Activated CD4-positive, alpha-beta T cell treated with anti-CD3 and anti-CD28 coated beads, Interleukin-2, amount 10 ng/mL, durations not matched to agents 7 days and 5 days (primary cell): ENCODE measurements around the gene MLPH. TPM values are rescaled to one million over a fixed set of nuclear protein-coding genes. Genes with fewer than 3 reads are reported as not detected.

ENCODE experiments used
- CTCF ChIA-PET: fragments of 350-600 bp; sonication (Branson Sonifier 250); formaldehyde crosslinking; loops from one replicate; lab custom pipeline; 2021; ENCODE audit warnings: antibody characterized with exemption; lab: Charles Lee
- POLR2A ChIA-PET: fragments of 350-600 bp; sonication (Branson Sonifier 250); formaldehyde crosslinking; loops from one replicate; lab custom pipeline; 2021; ENCODE audit warnings: antibody characterized with exemption; lab: Charles Lee
- DNase-seq: peaks from one replicate; pipeline ENCODE4 v3.0.0-alpha.2; 2020
- H3K27ac Mint-ChIP-seq: one replicate; pipeline ENCODE4 v1.8.0; 2021; ENCODE audit warnings: mild to moderate bottlenecking, moderate library complexity, mixed read lengths
- H3K27me3 Mint-ChIP-seq: one replicate; pipeline ENCODE4 v1.8.0; 2021; ENCODE audit warnings: mixed read lengths
- H3K36me3 Mint-ChIP-seq: one replicate; pipeline ENCODE4 v1.8.0; 2021; ENCODE audit warnings: low read depth, mixed read lengths
- H3K4me1 Mint-ChIP-seq: one replicate; pipeline ENCODE4 v1.8.0; 2021; ENCODE audit warnings: mixed read lengths
- H3K4me3 Mint-ChIP-seq: one replicate; pipeline ENCODE4 v1.8.0; 2021; ENCODE audit warnings: mild to moderate bottlenecking, moderate library complexity, mixed read lengths
- H3K9me3 Mint-ChIP-seq: one replicate; pipeline ENCODE4 v1.8.0; 2021; ENCODE audit warnings: mixed read lengths
- total RNA-seq, 2 experiments: library from RNA; stranded (reverse); gene quantifications; one replicate each; pipeline ENCODE4 v1.2.3, GENCODE V29; 2021

MLPH gene
- total RNA-seq, 2 experiments from 2014 or later = not detected

GRCh38 chr2:237486334-237486818 is 675 bp upstream of the MLPH start:
- Mint-ChIP-seq H3K36me3 (no peaks in the 10 kb centered on the region), H3K27ac (no peak overlapping the region), H3K4me1 (no peaks in the 10 kb centered on the region), H3K4me3 (no peak overlapping the region), H3K27me3 (peaks cover 42% of the 10 kb centered on the region), H3K9me3 (peaks cover 9% of the 10 kb centered on the region)
- POLR2A ChIA-PET = no interaction called here
- CTCF ChIA-PET = interaction anchor here (1.5 kb wide), 1 partner anchor 11 kb away, joined by 3 read pairs; no protein-coding TSS in a partner anchor
- no peak for DNase-seq

DNA sequence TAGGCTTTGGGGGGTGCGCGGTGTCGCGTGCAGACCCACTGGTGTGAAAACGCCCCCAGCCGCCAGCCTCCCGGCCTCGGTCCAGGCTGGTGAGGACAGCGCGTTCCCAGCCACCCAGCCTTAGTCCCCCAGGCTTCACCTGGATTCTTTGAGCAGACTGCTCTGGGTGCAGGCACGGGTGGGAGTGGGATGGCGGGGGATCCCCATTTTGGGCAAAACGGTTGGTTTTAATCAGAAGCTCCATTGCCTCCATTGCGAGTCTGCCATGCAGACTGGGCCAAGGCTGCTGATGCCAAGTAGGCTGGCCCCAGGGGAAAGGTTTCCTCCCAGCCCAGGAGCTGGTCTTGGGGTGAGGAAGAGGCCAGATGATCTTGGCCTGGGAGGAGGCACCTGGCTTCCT is 445 bp downstream of the MLPH start:
- Mint-ChIP-seq H3K27ac (no peak overlapping the region), H3K36me3 (no peaks in the 10 kb centered on the region), H3K9me3 (peaks cover 18% of the 10 kb centered on the region), H3K4me3 (no peak overlapping the region), H3K27me3 (peaks cover 40% of the 10 kb centered on the region), H3K4me1 (no peaks in the 10 kb centered on the region)
- CTCF ChIA-PET = interaction anchor here (1.5 kb wide), 1 partner anchor 12 kb away, joined by 3 read pairs; no protein-coding TSS in a partner anchor
- POLR2A ChIA-PET = no interaction called here
- no peak for DNase-seq

DNA sequence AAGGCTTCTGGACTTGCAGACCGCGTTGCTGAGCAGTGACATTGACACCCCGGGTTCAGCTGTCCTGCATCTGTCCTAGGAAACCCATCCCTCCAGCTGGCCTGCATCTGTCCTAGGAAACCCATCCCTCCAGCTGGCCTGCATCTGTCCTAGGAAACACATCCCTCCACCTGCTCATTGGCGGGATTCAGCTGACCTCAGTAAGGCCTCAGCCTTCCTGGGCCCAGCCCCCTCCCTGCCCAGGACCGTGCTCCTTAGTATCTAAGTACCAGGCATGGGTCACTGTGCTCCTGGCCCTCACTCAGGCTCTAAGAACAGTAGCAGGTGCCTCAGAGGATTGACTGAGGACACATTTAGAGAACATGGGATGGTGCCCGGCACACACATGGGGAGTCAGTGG is 1.2 kb downstream of the MLPH start:
- POLR2A ChIA-PET = no interaction called here

GRCh38 chr2:237488901-237489860 is 2.1 kb downstream of the MLPH start:
- Mint-ChIP-seq H3K4me3 (no peak overlapping the region), H3K4me1 (no peaks in the 10 kb centered on the region), H3K9me3 (peaks cover 22% of the 10 kb centered on the region), H3K27me3 (peaks cover 37% of the 10 kb centered on the region), H3K36me3 (no peaks in the 10 kb centered on the region), H3K27ac (no peak overlapping the region)
- POLR2A ChIA-PET = no interaction called here
- DNase-seq = no peak
- CTCF ChIA-PET = no interaction called here

More for the DNA sequence above, 1.2 kb downstream of the MLPH start:
- Mint-ChIP-seq H3K27me3 (peaks cover 38% of the 10 kb centered on the region), H3K27ac (no peak overlapping the region), H3K36me3 (no peaks in the 10 kb centered on the region), H3K9me3 (peaks cover 20% of the 10 kb centered on the region), H3K4me3 (no peak overlapping the region), H3K4me1 (no peaks in the 10 kb centered on the region)
- CTCF ChIA-PET = no interaction called here
- DNase-seq = no peak

- Mint-ChIP-seq H3K4me1 (no peaks in the 10 kb centered on the region), H3K4me3 (no peak overlapping the region), H3K27ac (no peak overlapping the region), H3K27me3 (peaks cover 29% of the 10 kb centered on the region), H3K36me3 (no peaks in the 10 kb centered on the region), H3K9me3 (peaks cover 22% of the 10 kb centered on the region)
- no peak for DNase-seq
- ChIA-PET CTCF (no interaction called here), POLR2A (no interaction called here)
These were observed 3.1 kb downstream of the MLPH start for GRCh38 chr2:237490009-237490711.

GRCh38 chr2:237490795-237491194 is 3.7 kb downstream of the MLPH start:
- Mint-ChIP-seq H3K4me1 (no peaks in the 10 kb centered on the region), H3K27ac (no peak overlapping the region), H3K36me3 (no peaks in the 10 kb centered on the region), H3K4me3 (no peak overlapping the region), H3K9me3 (peaks cover 22% of the 10 kb centered on the region), H3K27me3 (peaks cover 24% of the 10 kb centered on the region)
- ChIA-PET CTCF (no interaction called here), POLR2A (no interaction called here)
- DNase-seq = no peak

- ChIA-PET CTCF (no interaction called here), POLR2A (no interaction called here)
- DNase-seq = no peak
- H3K4me1 Mint-ChIP-seq = no peaks in the 10 kb centered on the region
- H3K27ac Mint-ChIP-seq = no peak overlapping the region
- peaks cover 22% of the 10 kb centered on the region for H3K9me3 Mint-ChIP-seq
- H3K27me3 Mint-ChIP-seq = peaks cover 17% of the 10 kb centered on the region
- no peaks in the 10 kb centered on the region for H3K36me3 Mint-ChIP-seq
- no peak overlapping the region for H3K4me3 Mint-ChIP-seq
These were observed 4.6 kb downstream of the MLPH start for GRCh38 chr2:237491515-237492118.

GRCh38 chr2:237492137-237492890 is 5.3 kb downstream of the MLPH start:
- ChIA-PET CTCF (no interaction called here), POLR2A (interaction anchor here (0.7 kb wide), 1 partner anchor 42 kb away, joined by 7 read pairs; no protein-coding TSS in a partner anchor)
- Mint-ChIP-seq H3K27me3 (peaks cover 13% of the 10 kb centered on the region), H3K36me3 (no peaks in the 10 kb centered on the region), H3K4me3 (no peak overlapping the region), H3K27ac (no peak overlapping the region), H3K4me1 (no peaks in the 10 kb centered on the region), H3K9me3 (peaks cover 22% of the 10 kb centered on the region)
- DNase-seq = no peak

- ChIA-PET CTCF (interaction anchor here (1.0 to 1.8 kb wide), 3 partner anchors 13 to 73 kb away, joined by 3 to 4 read pairs (median 3); no protein-coding TSS in a partner anchor), POLR2A (no interaction called here)
- no peak for DNase-seq
- Mint-ChIP-seq H3K27me3 (peaks cover 2% of the 10 kb centered on the region), H3K27ac (no peak overlapping the region), H3K4me1 (no peaks in the 10 kb centered on the region), H3K36me3 (no peaks in the 10 kb centered on the region), H3K9me3 (peaks cover 22% of the 10 kb centered on the region), H3K4me3 (no peak overlapping the region)
These were observed 7.0 kb downstream of the MLPH start for GRCh38 chr2:237494066-237494465.

DNA sequence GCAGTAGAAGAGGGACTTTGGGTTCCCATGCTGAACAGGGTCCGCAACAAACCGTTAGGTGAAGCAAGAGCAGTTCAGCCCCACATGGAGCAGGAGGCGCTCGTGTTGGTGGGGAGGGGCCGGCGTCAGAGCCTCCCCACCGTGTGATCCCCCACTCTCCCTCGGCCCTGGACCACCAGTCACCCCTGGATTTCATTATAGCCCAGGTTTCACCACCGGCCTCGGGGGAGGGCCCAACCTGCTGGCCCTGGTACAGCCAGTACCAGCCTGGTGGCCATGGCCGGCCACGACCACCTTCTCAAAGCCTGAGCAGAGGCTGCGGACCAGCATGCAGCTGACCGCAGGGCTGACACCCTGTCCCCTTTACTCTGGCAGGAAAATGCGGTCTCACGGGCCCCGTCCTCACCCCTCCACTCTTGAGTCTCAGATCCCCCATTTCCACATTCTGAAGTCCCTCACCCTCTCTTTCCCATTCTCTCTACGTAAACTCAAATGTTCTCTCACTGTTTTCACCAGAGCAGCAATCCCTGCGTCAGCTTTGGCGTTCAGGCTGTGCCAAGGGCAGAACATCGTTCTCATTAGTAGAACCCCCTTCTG is 8.6 kb downstream of the MLPH start:
- no peak overlapping the region for H3K4me3 Mint-ChIP-seq
- no peak overlapping the region for H3K27ac Mint-ChIP-seq
- ChIA-PET POLR2A (no interaction called here), CTCF (no interaction called here)
- H3K27me3 Mint-ChIP-seq = peaks cover 7% of the 10 kb centered on the region
- no peaks in the 10 kb centered on the region for H3K36me3 Mint-ChIP-seq
- H3K4me1 Mint-ChIP-seq = no peaks in the 10 kb centered on the region
- no peak for DNase-seq
- H3K9me3 Mint-ChIP-seq = peaks cover 21% of the 10 kb centered on the region

DNA sequence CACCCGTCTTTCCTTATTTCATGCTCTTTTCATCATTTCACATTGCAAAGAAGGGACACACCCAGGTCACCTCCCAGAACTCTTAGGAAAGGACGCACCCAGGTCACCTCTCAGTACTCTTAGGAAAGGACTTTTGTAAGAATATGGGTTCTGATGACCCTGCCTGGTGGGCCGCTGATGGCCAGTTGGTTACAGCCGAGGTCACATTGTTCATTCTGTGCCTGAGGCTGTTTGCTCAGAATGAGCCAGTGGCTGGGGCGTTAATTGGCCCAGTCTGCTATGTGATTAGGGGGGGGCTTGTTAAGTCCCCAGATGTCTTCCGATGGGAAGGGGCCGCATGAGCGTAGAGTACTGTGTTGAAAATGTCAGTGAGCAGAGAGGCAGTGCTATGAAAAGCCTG is 9.4 kb downstream of the MLPH start:
- no peak overlapping the region for H3K27ac Mint-ChIP-seq
- H3K27me3 Mint-ChIP-seq = peaks cover 13% of the 10 kb centered on the region
- no peak overlapping the region for H3K4me3 Mint-ChIP-seq
- no peak for DNase-seq
- CTCF ChIA-PET = no interaction called here
- peaks cover 2% of the 10 kb centered on the region for H3K4me1 Mint-ChIP-seq
- H3K36me3 Mint-ChIP-seq = no peaks in the 10 kb centered on the region
- peaks cover 13% of the 10 kb centered on the region for H3K9me3 Mint-ChIP-seq
- POLR2A ChIA-PET = no interaction called here
